ENCODE results near the gene AFF1.

- TF ChIP-seq POLR2A (IDR thresholded peaks at IDR 0.05; ENCODE audit: low read length) (no peak), GATA1 (IDR thresholded peaks at IDR 0.05; ENCODE audit: low read depth, low read length) (no peak)
These were observed 239.9 kb downstream of the AFF1 start for GRCh38 chr4:87174672-87175071.

Data from erythroblast (primary cell).